GM18519 (cell line): ENCODE results near the gene DEGS2.
"Not testable (repeated sequence)": the region's sequence is repeated elsewhere in the genome, so short reads cannot be mapped to it uniquely, and the experiment has no call there.

Experiments
- ATAC-seq: cut with Tn5 transposase; IDR thresholded peaks from one replicate; pipeline ENCODE4 v1.9.1; 2021; ENCODE audit warnings: mild to moderate bottlenecking, moderate library complexity; ENCODE audit not compliant: unreplicated experiment, low FRiP score

The DEGS2 gene

GRCh38 chr14:100159094-100159864, at the start of gene DEGS2:
Gene DEGS2, minus strand, starts transcription at chr14:100159645. Its CDS starts 58 bp downstream, at chr14:100159587.
- ATAC-seq: no peak

GRCh38 chr14:100208136-100208535, 48.7 kb upstream of the DEGS2 start:
- not testable (repeated sequence) for ATAC-seq

DNA sequence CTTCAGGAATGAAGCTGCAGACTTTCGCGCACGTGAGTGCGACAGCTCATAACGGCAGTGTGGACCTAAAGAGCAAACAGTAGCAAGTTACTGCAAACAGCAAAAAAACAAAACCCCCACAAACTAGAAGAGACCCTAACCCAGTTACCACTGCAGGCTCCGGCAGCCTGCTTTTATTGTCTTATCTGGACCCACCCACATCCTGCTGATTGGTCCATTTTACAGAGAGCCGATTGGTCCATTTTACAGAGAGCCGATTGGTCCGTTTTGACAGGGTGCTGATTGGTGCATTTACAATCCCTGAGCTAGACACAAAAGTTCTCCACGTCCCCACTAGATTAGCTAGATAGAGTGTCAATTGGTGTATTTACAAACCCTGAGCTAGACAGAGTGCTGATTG, 48.1 kb upstream of the DEGS2 start:
- ATAC-seq: not testable (repeated sequence)

DNA sequence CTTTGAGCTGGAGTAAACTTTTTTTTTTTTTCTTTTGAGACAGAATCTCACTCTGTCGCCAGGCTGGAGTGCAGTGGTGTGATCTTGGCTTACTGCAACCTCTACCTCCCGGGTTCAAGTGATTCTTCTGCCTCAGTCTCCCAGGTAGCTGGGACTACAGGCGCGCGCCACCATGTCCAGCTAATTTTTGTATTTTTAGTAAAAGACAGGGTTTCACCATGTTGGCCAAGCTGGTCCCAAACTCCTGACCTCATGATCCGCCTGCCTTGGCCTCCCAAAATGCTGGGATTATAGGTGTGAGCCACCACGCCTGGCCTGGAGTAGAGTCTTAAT, 45.4 kb upstream of the DEGS2 start:
- ATAC-seq: not testable (repeated sequence)

- ATAC-seq: no peak
Observed at GRCh38 chr14:100203962-100204834, 44.8 kb upstream of the DEGS2 start.

- ATAC-seq: no peak
Observed at GRCh38 chr14:100203146-100203545, 43.7 kb upstream of the DEGS2 start.

- no peak for ATAC-seq
Observed at GRCh38 chr14:100202712-100203111, 43.3 kb upstream of the DEGS2 start.

GRCh38 chr14:100201701-100202100, 42.3 kb upstream of the DEGS2 start:
- ATAC-seq: no peak

- no peak for ATAC-seq
Observed at GRCh38 chr14:100200311-100200710, 40.9 kb upstream of the DEGS2 start.

DNA sequence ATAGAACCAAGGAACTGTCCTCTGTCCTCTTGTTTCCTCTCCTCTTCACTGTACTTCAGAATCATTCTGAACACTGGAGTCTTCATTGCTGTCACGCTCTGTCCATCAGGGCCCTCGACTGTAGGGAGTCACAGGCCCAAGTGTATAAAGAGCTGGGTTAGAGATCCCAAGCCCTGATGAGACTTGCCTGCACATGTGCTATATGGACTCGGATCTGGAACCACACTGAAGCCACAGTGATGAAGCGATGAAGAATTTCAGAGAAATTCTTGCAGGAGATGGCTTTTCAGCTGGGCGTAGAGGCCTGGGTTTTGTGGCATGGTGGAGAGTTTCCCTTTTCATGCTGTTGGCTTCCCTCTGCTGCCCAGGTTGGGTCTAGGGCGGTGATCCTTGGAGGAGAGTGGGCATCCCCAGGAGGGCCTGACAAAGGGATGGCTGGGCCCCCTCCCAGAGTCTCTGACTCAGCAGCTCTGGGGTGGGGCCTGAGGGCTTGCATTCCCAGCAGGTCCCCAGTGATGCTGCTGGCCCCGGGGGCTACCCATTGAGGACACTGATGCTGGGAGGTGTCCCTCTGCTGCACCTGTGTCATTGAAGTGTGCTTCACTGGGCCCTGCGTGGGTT, 39.9 kb upstream of the DEGS2 start:
- no peak for ATAC-seq

GRCh38 chr14:100193417-100194357, 34.2 kb upstream of the DEGS2 start:
- no peak for ATAC-seq

DNA sequence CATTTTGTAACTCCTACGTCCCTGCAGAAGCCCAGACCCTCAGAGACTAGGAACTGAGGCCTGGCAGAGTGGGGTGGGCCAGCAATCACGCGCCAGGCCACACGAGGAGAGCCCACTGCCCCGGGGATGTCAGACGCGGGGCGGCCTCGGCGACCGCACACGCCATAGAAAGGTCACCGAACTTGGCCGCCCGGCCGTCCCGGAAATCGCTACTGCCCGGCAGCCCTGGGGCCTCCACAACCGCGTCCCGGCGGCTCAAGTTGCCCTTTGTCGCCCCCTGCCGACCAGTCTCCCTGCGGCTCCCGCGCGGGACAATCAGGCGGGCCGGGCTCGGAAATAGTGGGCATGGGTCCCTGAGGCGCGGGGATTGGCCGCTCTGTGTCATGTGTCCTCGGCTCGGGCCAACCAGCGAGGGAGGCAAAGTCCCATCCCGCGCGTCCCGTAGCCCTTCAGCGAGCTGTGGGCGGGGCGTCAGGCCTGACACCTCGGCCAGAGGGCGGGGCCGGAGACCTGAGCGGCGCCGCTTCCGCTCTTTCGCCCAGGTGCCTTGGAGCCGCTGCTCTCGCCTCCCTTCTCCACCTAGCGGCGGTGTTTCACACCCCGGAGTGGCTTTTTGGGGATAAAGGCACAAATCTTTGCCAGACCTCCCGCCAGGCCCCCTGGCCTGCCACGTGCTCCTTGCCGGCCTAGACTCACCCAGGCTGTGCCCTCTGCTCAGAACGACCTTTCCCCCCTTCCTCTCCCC, 33.4 kb upstream of the DEGS2 start:
- peak; percentile 97 for ATAC-seq

GRCh38 chr14:100192250-100192671, 32.8 kb upstream of the DEGS2 start:
- ATAC-seq: no peak

GRCh38 chr14:100191584-100192249, 32.3 kb upstream of the DEGS2 start:
- no peak for ATAC-seq

GRCh38 chr14:100190126-100190525, 30.7 kb upstream of the DEGS2 start:
- ATAC-seq: no peak

DNA sequence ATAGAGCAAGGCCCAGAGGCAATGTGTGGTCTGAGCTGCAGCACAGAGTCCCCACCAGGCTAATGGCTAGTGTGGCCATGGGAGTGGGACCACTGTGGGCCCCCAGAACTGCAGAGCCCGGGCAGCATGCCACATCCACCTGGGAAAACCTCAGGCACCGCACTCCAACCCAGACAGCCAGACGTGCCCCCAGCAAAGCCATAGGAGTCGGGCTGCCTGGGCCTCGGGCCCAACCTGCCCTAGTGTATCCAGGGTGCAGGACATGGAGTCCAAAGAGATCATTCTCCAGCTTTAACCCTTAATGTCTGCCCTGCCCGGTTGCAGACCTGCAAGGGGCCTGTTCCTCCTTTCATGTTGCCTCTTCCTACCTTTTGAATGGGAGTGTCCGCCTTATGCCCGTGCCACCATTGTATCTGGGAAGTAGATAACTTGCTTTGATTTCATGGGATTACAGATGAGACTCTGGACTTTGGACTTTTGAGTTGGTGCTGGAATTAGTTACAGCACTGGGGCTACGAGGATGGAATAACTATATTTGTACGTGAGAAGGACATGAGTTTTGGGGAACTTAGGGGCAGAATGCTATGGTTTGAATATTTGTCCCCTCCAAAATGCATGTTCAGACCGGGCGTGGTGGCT, 29.1 kb upstream of the DEGS2 start:
- ATAC-seq: no peak

- ATAC-seq: no peak
Observed at GRCh38 chr14:100187247-100187833, 27.9 kb upstream of the DEGS2 start.
